Stimulated activated CD8-positive, alpha-beta memory T cell treated with anti-CD3 and anti-CD28 coated beads, Interleukin-12 subunit alpha, Interleukin-12 subunit beta, amount 100 ng/mL, for 24 hours (primary cell): ENCODE data around the gene RTRAF.

Experiments
- DNase-seq: peaks from one replicate; pipeline ENCODE4 v3.0.0-alpha.2; 2020; ENCODE audit errors: extremely low read depth

RTRAF gene

DNA sequence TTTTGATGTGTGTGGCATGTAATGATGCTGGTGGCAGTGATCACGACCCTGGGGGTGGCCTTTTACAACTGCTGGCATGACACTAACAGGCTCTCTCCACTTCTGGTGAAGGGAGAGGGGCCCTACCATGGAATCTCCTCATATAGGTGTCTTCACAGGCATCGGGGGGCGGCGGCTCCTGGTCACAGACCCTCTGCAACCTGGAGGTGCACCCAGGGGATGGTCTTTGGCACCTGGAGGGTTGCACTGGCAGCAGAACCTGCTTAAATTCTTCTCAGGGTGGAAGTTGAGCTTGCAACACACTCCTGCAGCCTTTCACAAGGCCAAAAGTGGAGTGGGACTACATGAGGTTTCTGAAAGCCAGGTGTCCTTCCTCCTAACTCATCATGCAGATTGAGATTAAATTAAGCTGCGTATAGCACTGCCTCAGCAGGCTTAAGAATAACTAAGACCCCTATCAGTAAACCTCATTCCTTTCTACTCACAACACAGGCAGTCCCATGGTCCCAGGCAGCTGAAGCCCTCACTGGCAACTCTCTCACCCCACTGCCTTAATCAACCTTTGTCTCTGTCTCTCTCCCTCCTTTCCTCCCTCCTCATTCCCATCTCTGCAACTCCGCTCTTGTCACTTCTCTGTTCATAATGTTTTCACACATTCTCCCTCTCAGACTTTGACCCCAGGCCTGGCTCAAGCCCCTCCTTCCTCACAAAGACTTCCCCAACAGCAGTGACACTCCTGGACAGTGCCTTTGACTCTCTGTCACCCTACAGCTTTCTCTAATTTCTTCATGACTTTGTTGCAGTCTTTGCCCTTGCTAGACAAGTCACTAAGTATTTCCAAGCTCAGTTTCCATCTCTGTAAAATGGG is 60.6 kb downstream of the RTRAF start:
- no peak for DNase-seq

DNA sequence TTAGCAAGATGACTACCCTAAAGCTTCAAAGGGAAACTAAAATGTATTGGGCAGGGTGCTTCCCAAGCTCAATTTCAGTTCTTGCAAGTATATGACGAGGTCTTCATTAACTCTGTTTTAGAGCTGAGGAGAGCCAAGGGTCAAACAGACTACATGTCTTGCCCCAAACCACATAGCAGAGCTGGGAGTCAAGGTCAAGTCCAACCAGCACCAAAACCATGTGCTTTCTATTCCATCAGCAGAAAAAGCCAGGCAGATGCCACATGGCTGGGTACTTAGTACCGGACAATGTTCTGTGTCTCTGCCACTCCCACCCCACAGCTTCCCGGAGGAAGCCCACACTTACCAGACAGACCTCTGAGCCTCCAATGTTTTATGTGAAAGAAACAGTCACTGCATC is 61.9 kb downstream of the RTRAF start:
- no peak for DNase-seq

DNA sequence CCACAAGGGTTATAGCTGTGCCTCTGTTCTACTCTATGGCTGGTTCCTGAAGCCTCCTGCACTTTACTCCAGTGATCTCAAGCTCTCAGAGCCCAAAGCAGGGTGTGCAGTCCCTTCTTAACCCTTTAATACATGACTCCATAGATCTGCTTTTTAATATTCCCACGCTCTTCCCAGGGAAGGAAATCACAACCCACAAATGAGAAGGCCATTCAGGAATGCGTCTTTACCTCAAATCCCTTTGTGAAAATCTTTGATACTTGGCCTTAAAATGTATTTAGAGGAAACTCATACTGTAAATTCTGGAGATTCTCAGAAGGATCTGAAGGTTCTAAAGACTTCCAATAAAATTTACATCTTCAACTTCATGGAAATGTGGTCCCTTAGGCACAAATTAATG is 62.5 kb downstream of the RTRAF start:
- no peak for DNase-seq

DNA sequence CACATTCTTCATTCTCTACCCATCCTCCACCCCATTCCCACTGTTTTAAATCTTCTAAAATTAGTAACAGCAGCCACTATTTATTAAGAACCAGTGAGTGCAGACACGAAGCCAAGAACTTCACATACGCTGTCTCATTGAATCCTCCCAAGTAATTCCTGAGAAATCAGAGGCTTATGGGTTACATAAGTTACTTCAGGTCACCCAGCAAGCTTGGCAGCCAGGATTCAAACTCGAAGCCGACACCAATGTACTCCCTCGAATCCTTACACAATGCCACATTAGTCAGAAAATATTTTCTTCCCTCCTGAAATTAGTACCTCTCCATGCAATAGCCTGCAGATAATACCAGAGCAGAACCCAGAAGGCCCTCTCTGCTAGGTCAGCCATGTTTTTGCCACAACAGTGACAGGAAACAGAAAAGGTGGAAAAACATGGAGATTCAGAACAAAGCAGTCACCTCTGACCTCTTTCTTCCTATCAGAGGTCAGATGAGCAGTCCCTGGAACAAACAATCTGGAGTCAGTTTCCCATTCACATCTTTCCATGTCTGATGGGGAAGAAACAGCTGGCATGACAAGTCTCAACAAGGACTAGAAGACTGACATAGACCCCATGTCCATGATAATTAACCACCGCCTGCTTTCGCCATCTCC is 63.1 kb downstream of the RTRAF start:
- no peak for DNase-seq

DNA sequence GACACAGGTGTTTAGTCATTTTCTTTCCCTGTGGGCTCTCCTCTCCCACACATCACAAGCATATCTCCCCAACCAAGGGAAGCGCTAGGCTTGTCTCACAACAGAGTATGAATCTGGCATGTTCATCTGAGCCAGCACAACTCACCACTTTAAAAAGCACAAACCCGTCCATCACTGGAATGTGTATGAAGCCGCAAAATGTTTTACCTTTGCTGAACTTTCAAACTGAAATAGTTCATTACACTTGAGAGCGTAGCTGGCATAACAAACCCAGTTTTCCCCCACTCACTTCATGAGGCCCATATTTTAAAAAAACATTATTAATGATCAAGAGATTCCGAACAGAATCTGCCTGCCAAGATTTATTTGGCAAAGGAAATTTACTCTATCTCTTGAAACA is 63.7 kb downstream of the RTRAF start:
- DNase-seq = no peak

DNA sequence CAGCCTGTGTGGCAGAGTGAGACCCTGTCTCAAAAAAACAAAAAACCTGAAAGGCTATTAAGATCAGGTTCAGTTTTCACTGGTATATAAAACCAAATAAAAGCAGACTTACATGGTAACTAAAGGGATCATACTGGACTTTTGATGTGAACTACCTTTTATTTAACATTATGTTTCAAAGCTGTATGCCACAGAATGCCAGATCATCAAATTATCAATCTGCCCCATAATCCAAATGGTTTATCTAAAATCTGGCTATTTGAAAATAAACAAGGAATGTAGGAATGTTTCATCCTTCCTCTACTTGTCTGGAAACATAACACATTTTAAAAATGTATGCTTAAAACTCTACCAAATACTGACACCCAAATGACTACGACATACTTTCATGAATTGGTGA is 65.3 kb downstream of the RTRAF start:
- DNase-seq = no peak

DNA sequence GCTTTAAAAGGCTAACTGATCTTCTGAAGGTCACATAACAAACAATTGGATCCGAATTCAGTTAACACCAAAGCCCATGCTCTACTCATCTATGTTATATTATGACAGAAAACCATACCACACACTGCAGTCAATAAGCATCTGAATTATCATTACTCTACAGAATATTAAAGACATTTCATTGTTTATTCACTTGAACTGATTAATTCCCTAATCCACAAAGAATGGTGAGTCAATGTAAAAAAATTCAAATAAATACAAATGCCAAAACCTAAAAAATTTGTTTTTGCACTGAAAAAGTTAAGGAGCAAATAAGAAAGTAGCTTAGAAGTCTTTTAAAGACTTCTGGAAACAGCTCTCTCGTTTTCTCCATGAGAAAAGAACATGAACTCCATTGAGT is 65.8 kb downstream of the RTRAF start:
- no peak for DNase-seq

DNA sequence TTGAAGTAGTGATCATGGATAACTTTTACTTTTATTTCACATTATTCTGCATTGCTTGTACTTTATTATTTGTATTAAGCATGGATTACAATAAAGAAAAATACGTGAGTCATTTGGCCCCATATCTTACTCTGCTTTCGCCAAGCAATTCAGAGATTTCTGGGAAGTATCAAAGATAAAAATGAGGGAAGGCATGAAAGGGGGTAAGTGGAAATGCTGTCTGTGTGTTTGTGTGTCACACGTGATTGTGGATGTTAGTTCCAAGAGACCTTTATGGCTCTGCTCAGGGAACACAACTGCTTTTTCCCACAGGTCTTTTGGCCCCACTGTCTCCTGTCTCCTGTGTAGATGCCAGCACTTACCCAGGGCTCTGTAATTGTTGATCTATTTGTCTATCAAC is 69.0 kb downstream of the RTRAF start:
- no peak for DNase-seq

DNA sequence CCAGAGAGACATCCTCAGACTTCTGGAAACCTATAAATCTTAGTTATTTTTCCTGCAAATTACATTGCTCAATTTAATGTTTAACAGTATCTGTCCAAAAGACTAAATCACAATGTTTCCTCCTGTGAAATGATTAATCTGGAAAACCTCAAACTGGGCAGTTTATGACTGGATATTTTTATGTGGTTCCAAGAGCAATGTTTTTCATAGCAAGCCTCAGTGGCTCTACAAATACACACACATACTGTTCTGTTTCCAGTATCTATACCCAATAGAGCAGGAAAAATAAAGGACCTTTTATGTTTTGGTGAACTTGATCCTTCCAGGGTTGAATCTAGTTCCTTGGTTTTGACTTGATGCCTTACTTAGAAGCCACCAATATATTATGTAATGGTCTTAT is 70.3 kb downstream of the RTRAF start:
- no peak for DNase-seq

DNA sequence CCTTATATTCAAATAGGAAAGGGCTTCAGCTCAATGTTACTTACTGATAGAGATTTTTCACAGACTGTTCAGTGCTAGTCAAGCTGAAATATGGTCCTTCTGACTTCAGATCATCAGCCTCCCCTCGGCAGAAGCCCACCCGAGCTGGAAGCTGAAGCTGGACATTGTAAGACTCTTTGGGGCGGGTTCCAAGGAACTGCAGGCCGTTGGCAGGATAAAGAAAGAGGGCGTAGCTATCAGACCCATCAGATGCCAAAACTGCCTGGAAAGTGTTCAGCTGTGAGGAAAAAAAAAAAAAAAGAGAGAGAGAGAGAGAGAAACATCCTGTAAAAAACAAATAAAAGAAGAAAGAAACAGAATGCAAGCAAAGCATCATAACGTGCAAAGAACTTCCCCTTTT is 70.7 kb downstream of the RTRAF start:
- no peak for DNase-seq
